Endothelial cell of umbilical vein (primary cell): ENCODE measurements around the gene ITSN2. TPM values are rescaled to one million over a fixed set of nuclear protein-coding genes. Genes with fewer than 3 reads are reported as not detected.

ENCODE experiments used
- BruUV-seq: library from RNA; stranded (reverse); fragments of 400-500 nt; replicated peaks from 2 replicates; lab custom pipeline; 2021; lab: Mats Ljungman, UMichigan
- CTCF ChIA-PET: fragments of 300-600, 350-600 bp; sonication (Branson Sonifier 250); formaldehyde crosslinking; loops from one replicate; lab custom pipeline; 2021; ENCODE audit warnings: antibody characterized with exemption, inconsistent platforms; lab: Charles Lee
- POLR2A ChIA-PET: fragments of 300-600, 350-600 bp; sonication (Branson Sonifier 250); formaldehyde crosslinking; loops from one replicate; lab custom pipeline; 2021; ENCODE audit warnings: antibody characterized with exemption, inconsistent platforms; lab: Charles Lee
- DNase-seq: peaks from one replicate; pipeline ENCODE4 v3.0.0-alpha.2; 2011; ENCODE audit warnings: low read depth, low spot score
- FAIRE-seq: peaks from 2 replicates; lab custom pipeline; 2011; peaks lifted over from hg19 to GRCh38; lab: Jason Lieb, UNC
- H2AFZ ChIP-seq: 2 replicates; pipeline ENCODE4 v1.6.0; 2012; ENCODE audit warnings: low read depth, low read length, control low read depth, inconsistent platforms
- H3K27ac ChIP-seq: 2 replicates; pipeline ENCODE4 v1.5.1; 2011; ENCODE audit warnings: low read depth, mild to moderate bottlenecking, control low read depth, low read length, moderate library complexity; ENCODE audit not compliant: insufficient read depth
- H3K27me3 ChIP-seq, 2 experiments: 2 replicates each; pipeline versions ENCODE4 v1.6.0 to v1.6.1; 2011; ENCODE audit warnings: low read length in 2 of 2, mixed read lengths in 1 of 2; ENCODE audit not compliant: control insufficient read depth in 2 of 2, insufficient read depth in 2 of 2
- H3K36me3 ChIP-seq, 2 experiments: 2 replicates in 1 of 2; 3 replicates in 1 of 2; pipeline ENCODE4 v1.5.1; 2011; ENCODE audit warnings: low read length in 2 of 2, mild to moderate bottlenecking in 1 of 2, moderate library complexity in 1 of 2; ENCODE audit not compliant: control insufficient read depth in 2 of 2, insufficient read depth in 2 of 2; ENCODE audit errors: extremely low read depth in 1 of 2
- H3K4me1 ChIP-seq: 3 replicates; pipeline ENCODE4 v1.5.1; 2011; ENCODE audit warnings: mild to moderate bottlenecking, low read length; ENCODE audit not compliant: control insufficient read depth, insufficient read depth; ENCODE audit errors: extremely low read depth
- H3K4me2 ChIP-seq: 2 replicates; pipeline ENCODE4 v1.6.1; 2011; ENCODE audit warnings: low read length, control low read depth, mixed read lengths; ENCODE audit not compliant: insufficient read depth
- H3K4me3 ChIP-seq, 3 experiments: fragments of 200-600 bp in 1 of 3; sonication (generic), shearing (Covaris generic) in 1 of 3; replicated peaks in 1 of 3; 2 replicates each; pipeline ENCODE4 v1.5.1; 2011 to 2016; ENCODE audit warnings: control low read depth in 3 of 3, low read length in 3 of 3, mild to moderate bottlenecking in 2 of 3, inconsistent platforms in 1 of 3, low read depth in 1 of 3, moderate library complexity in 1 of 3; ENCODE audit not compliant: insufficient read depth in 1 of 3
- H3K79me2 ChIP-seq: 2 replicates; pipeline ENCODE4 v1.6.0; 2012; ENCODE audit warnings: low read length, inconsistent platforms; ENCODE audit not compliant: control insufficient read depth, insufficient read depth
- H3K9ac ChIP-seq: replicated peaks from 2 replicates; pipeline ENCODE3; 2011; ENCODE audit warnings: low read length, control low read depth; ENCODE audit not compliant: insufficient read depth; ENCODE audit errors: extremely low read depth
- H3K9me1 ChIP-seq: replicated peaks from 3 replicates; pipeline ENCODE4 v1.6.0; 2011; ENCODE audit warnings: mild to moderate bottlenecking, low read length; ENCODE audit not compliant: control insufficient read depth, insufficient read depth; ENCODE audit errors: extremely low read depth
- H3K9me3 ChIP-seq: replicated peaks from 2 replicates; pipeline ENCODE4 v1.5.1; 2012; ENCODE audit warnings: low read length, inconsistent platforms; ENCODE audit not compliant: control insufficient read depth, insufficient read depth
- H4K20me1 ChIP-seq: replicated peaks from 2 replicates; pipeline ENCODE3; 2011; ENCODE audit warnings: mild to moderate bottlenecking, low read length; ENCODE audit not compliant: control insufficient read depth, insufficient read depth; ENCODE audit errors: extremely low read depth
- CTCF ChIP-seq, 2 donors: IDR thresholded peaks; 1 replicate in 1 of 2; 2 replicates in 1 of 2; pipeline ENCODE4 v1.5.1; 2011; ENCODE audit warnings: low read length in 2 of 2, mild to moderate bottlenecking in 2 of 2, moderate library complexity in 2 of 2, control low read depth in 1 of 2, inconsistent platforms in 1 of 2, low read depth in 1 of 2; ENCODE audit not compliant: insufficient read depth in 1 of 2; ENCODE audit errors: extremely low read depth in 1 of 2
- EZH2 ChIP-seq: IDR thresholded peaks from 2 replicates; pipeline ENCODE4 v1.6.1; 2012; ENCODE audit warnings: borderline replicate concordance, low read depth, mild to moderate bottlenecking, moderate library complexity, low read length, inconsistent platforms; ENCODE audit not compliant: severe bottlenecking
- FOS ChIP-seq: IDR thresholded peaks from 2 replicates; pipeline ENCODE4 v1.6.1; 2011; ENCODE audit warnings: mild to moderate bottlenecking, low read length, moderate library complexity, borderline replicate concordance; ENCODE audit not compliant: insufficient read depth
- GATA2 ChIP-seq: IDR thresholded peaks from 2 replicates; pipeline ENCODE4 v1.7.0; 2011; ENCODE audit warnings: low read depth, mild to moderate bottlenecking, moderate library complexity, mixed read lengths, low read length; ENCODE audit not compliant: insufficient read length, insufficient read depth
- JUN ChIP-seq: IDR thresholded peaks from 2 replicates; pipeline ENCODE4 v1.6.1; 2011; ENCODE audit warnings: borderline replicate concordance, low read depth; ENCODE audit not compliant: insufficient read length, insufficient read depth
- MAX ChIP-seq: IDR thresholded peaks from 2 replicates; pipeline ENCODE4 v1.6.1; 2011; ENCODE audit not compliant: insufficient read depth, insufficient read length
- MYC ChIP-seq: IDR thresholded peaks from one replicate; pipeline ENCODE4 v1.6.1; 2011; ENCODE audit warnings: mild to moderate bottlenecking, low read depth, low read length
- POLR2A ChIP-seq: IDR thresholded peaks from 2 replicates; pipeline ENCODE4 v1.6.1; 2012; ENCODE audit warnings: low read depth, mild to moderate bottlenecking, control low read depth, low read length
- POLR2AphosphoS5 ChIP-seq: IDR thresholded peaks from 2 replicates; pipeline ENCODE4 v1.6.1; 2012; ENCODE audit warnings: low read depth, mild to moderate bottlenecking, control low read depth, low read length, moderate library complexity; ENCODE audit not compliant: insufficient read depth
- dilution Hi-C: fragments of 300-500 bp; cut with MboI; formaldehyde crosslinking; loops from one replicate; pipeline ENCODE4 v1.15.0; 2019; ENCODE audit warnings: low sequenced_read_pairs; ENCODE audit not compliant: extremely low pct_ligation_motif_present
- intact Hi-C: fragments of 100-400 bp; cut with micrococcal nuclease; formaldehyde crosslinking; loops from one replicate; pipeline ENCODE4 v1.10.0; 2022
- polyA plus RNA-seq, 4 experiments: library from polyadenylated mRNA; depleted of rRNA in 3 of 4; stranded (reverse) in 3 of 4; unstranded in 1 of 4; fragments of >200 nt; gene quantifications; 2 replicates each; pipeline versions ENCODE4 v1.2.1 to v1.2.3, GENCODE V29; 2011 to 2012; ENCODE audit warnings: missing spikeins in 1 of 4
- total RNA-seq: library from RNA; stranded (reverse); gene quantifications from 2 replicates; pipeline ENCODE4 v1.2.3, GENCODE V29; 2021

ITSN2 gene
- total and polyA plus RNA-seq, 2 donors (not counting 3 experiments of a cell fraction or from before 2014, with no cell fraction given): 30.5 to 56.8 TPM

- FAIRE-seq: no peak
- Histone ChIP-seq H2AFZ (no peak overlapping the region), H3K79me2 (no peaks in the 10 kb centered on the region), H3K9me1 (no peaks in the 10 kb centered on the region), H3K9me3 (no peaks in the 10 kb centered on the region), H3K4me3 (no peak overlapping the region), H3K4me1 (no peaks in the 10 kb centered on the region), H3K4me2 (no peak overlapping the region), H4K20me1 (no peaks in the 10 kb centered on the region), H3K36me3 (peaks cover 0 to 32% of the 10 kb centered on the region in 2 experiments), H3K27ac (no peak overlapping the region), H3K27me3 (no peaks in the 10 kb centered on the region), H3K9ac (no peak overlapping the region)
- POLR2A ChIA-PET: no interaction called here
- no peak for TF ChIP-seq EZH2
- TF ChIP-seq CTCF (IDR thresholded peaks at IDR 0.05; ENCODE audit: extremely low read depth in 1 of 2, insufficient read depth in 1 of 2, low read depth in 1 of 2, low read length in 2 of 2): no peak
- no peak for TF ChIP-seq GATA2
- no peak for TF ChIP-seq MAX
- no peak for TF ChIP-seq MYC
- TF ChIP-seq POLR2AphosphoS5: no peak
- TF ChIP-seq POLR2A: no peak
- TF ChIP-seq JUN: no peak
- TF ChIP-seq FOS: no peak
- TSS peak; percentile 40 for BruUV-seq
- CTCF ChIA-PET: interaction anchor here (0.7 to 1.1 kb wide), 2 partner anchors 10 to 27 kb away, joined by 3 read pairs; no protein-coding TSS in a partner anchor
- intact Hi-C loops (no loop called here), dilution Hi-C loops (no loop called here)
- DNase-seq: no peak
Measured at GRCh38 chr2:24203029-24203786, 157.1 kb downstream of the ITSN2 start.
